ENCODE results near the gene LKAAEAR1.

The LKAAEAR1 gene

GRCh38 chr20:64051561-64052325 is 32.5 kb downstream of the LKAAEAR1 start:
- DNase-seq (ENCODE audit: low read depth in 3 of 3), result no peak

GRCh38 chr20:64051033-64051452 is 33.2 kb downstream of the LKAAEAR1 start:
- no peak for DNase-seq (ENCODE audit: low read depth in 3 of 3)

- DNase-seq (ENCODE audit: low read depth in 3 of 3), result no peak
Measured at GRCh38 chr20:64050261-64051032, 33.8 kb downstream of the LKAAEAR1 start.

- DNase-seq (ENCODE audit: low read depth in 3 of 3), result no peak
Measured at GRCh38 chr20:64049878-64050260, 34.3 kb downstream of the LKAAEAR1 start.

- DNase-seq (ENCODE audit: low read depth in 3 of 3), result peak in 1 of 3 experiments; percentile 44
Measured at GRCh38 chr20:64049060-64049877, 34.9 kb downstream of the LKAAEAR1 start, which contains the start of gene SOX18. SOX18 (minus strand) TSS chr20:64049639; CDS start chr20:64049516, 123 bp downstream.

GRCh38 chr20:64048402-64049044 is 35.7 kb downstream of the LKAAEAR1 start:
- no peak for DNase-seq (ENCODE audit: low read depth in 3 of 3)

GRCh38 chr20:64047968-64048401 is 36.2 kb downstream of the LKAAEAR1 start:
- no peak for DNase-seq (ENCODE audit: low read depth in 3 of 3)

GRCh38 chr20:64047046-64047389 is 37.2 kb downstream of the LKAAEAR1 start:
- no peak for DNase-seq (ENCODE audit: low read depth in 3 of 3)

- DNase-seq (ENCODE audit: low read depth in 3 of 3), result no peak
Measured at GRCh38 chr20:64045346-64046011, 38.7 kb downstream of the LKAAEAR1 start.

- no peak for DNase-seq (ENCODE audit: low read depth in 3 of 3)
Measured at GRCh38 chr20:64044484-64045247, 39.5 kb downstream of the LKAAEAR1 start.

GRCh38 chr20:64043768-64044167 is 40.4 kb downstream of the LKAAEAR1 start:
- DNase-seq (ENCODE audit: low read depth in 3 of 3), result no peak

- no peak for DNase-seq (ENCODE audit: low read depth in 3 of 3)
Measured at GRCh38 chr20:64042054-64042781, 42.0 kb downstream of the LKAAEAR1 start.

GRCh38 chr20:64041781-64042053 is 42.5 kb downstream of the LKAAEAR1 start:
- DNase-seq (ENCODE audit: low read depth in 3 of 3), result no peak

GRCh38 chr20:64041040-64041780 is 43.0 kb downstream of the LKAAEAR1 start:
- no peak for DNase-seq (ENCODE audit: low read depth in 3 of 3)

GRCh38 chr20:64040231-64041039 is 43.8 kb downstream of the LKAAEAR1 start:
- no peak for DNase-seq (ENCODE audit: low read depth in 3 of 3)

GRCh38 chr20:64039293-64040160 is 44.7 kb downstream of the LKAAEAR1 start:
- no peak for DNase-seq (ENCODE audit: low read depth in 3 of 3)

- DNase-seq (ENCODE audit: low read depth in 3 of 3), result peak; percentile 54 to 75 (median 57)
Measured at GRCh38 chr20:64038565-64039292, 45.5 kb downstream of the LKAAEAR1 start.

Data from stimulated activated CD4-positive, alpha-beta T cell treated with anti-CD3 and anti-CD28 coated beads, TNF-alpha, amount 100 ng/mL, for 24 hours (primary cell).